GM12891 (cell line): ENCODE results near the gene ABCA9.

Source experiments
- PAX5 ChIP-seq: IDR thresholded peaks from 2 replicates; pipeline ENCODE4 v1.6.1; 2011; ENCODE audit warnings: low read length, moderate library complexity, mild to moderate bottlenecking; ENCODE audit not compliant: insufficient read depth, severe bottlenecking
- POLR2A ChIP-seq: IDR thresholded peaks from 2 replicates; pipeline ENCODE4 v1.6.1; 2011; ENCODE audit warnings: low read depth, low read length, control low read depth

DNA sequence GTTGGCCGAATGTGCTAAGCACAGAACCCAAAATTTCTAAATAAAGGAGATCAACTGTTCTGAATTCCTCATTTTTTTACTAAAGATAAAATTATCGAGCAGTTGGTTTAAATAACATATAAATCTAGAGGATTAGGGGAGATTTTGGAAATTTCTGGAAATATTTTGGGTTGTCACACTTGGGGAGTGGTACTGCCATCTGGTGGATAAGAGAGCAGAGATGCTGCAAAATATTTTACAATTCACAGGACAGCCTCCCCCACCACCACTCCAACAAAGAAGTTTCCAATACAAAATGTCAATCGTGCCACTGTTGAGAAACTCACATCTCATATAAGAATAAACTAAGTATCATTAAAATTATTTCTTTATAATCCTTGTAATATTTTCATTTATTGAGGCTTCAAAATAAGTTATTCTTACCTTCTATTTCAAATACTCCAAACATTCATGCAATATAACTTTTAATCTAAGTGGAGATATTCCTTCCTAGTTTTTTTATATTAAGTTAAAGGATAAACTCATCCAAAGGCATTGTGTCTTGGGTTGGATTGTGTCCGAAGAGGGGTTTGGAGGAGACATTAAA is 88.5 kb downstream of the ABCA9 start:
- TF ChIP-seq POLR2A, result no peak
- TF ChIP-seq PAX5, result no peak
